Spinal cord (tissue), 10 donors: ENCODE results near the gene FBXL19. TPM values are rescaled to one million over a fixed set of nuclear protein-coding genes. Genes with fewer than 3 reads are reported as not detected.
A peak's percentile ranks its signal among the peaks of the same experiment; 100 is the strongest.

Experiments
- DNase-seq, 6 donors: peaks; one replicate each; pipeline versions ENCODE4 v3.0.0 to v3.0.0-alpha.2; 2013 to 2015; ENCODE audit warnings: low spot score in 6 of 6, low read depth in 4 of 6
- H3K27ac ChIP-seq: one replicate; pipeline ENCODE4 v1.5.1; 2013; ENCODE audit warnings: low read depth, low read length, control low read depth
- H3K27me3 ChIP-seq: one replicate; pipeline ENCODE4 v1.6.1; 2013; ENCODE audit warnings: low read length; ENCODE audit not compliant: control insufficient read depth, insufficient read depth
- H3K36me3 ChIP-seq: one replicate; pipeline ENCODE4 v1.6.1; 2013; ENCODE audit warnings: low read length; ENCODE audit not compliant: control insufficient read depth, insufficient read depth
- H3K4me1 ChIP-seq: one replicate; pipeline ENCODE4 v1.6.1; 2013; ENCODE audit warnings: low read length; ENCODE audit not compliant: control insufficient read depth, insufficient read depth
- H3K4me3 ChIP-seq: one replicate; pipeline ENCODE4 v1.5.1; 2013; ENCODE audit warnings: low read depth, low read length, control low read depth
- H3K9me3 ChIP-seq: one replicate; pipeline ENCODE4 v1.6.1; 2013; ENCODE audit warnings: low read length; ENCODE audit not compliant: control insufficient read depth, insufficient read depth
- WGBS: methylation state at CpG from one replicate; pipeline ENCODE4 v1.1.5; 2013; ENCODE audit warnings: missing lambda C conversion rate; ENCODE audit not compliant: insufficient coverage; 5-methylcytosine and 5-hydroxymethylcytosine counted together
- polyA plus RNA-seq, 2 donors: library from polyadenylated mRNA; unstranded; fragments of 120-200 nt; gene quantifications; one replicate each; pipeline ENCODE4 v1.2.1, GENCODE V29; 2013; ENCODE audit not compliant: insufficient read length in 2 of 2
- small RNA-seq: library from RNA; depleted of rRNA; stranded (forward); fragments of <200 nt; gene quantifications from one replicate; pipeline ENCODE3, GENCODE V24; 2014; ENCODE audit warnings: low replicate concordance
- total RNA-seq, 2 donors: library from RNA; depleted of rRNA in 1 of 2; stranded (reverse); fragments of 120-200 nt in 1 of 2; fragments of >200 nt in 1 of 2; gene quantifications; one replicate each; pipeline versions ENCODE4 v1.2.3 to v1.2.4, GENCODE V29; 2013 to 2014
- donor health status: healthy.

Gene FBXL19
- total and polyA plus RNA-seq, 4 donors: 15.8 to 90.1 (median 55.2) TPM

- WGBS: 87% methylated on average over 19 of the region's 29 CpGs
- DNase-seq: no peak
- Histone ChIP-seq H3K36me3 (peaks cover 81% of the 10 kb centered on the region), H3K27ac (no peak overlapping the region), H3K4me3 (no peak overlapping the region), H3K9me3 (no peaks in the 10 kb centered on the region), H3K4me1 (peaks cover 13% of the 10 kb centered on the region), H3K27me3 (no peaks in the 10 kb centered on the region)
These were observed 69.8 kb downstream of the FBXL19 start for GRCh38 chr16:30992931-30993816.

- DNase-seq: no peak
- peaks cover 13% of the 10 kb centered on the region for H3K4me1 ChIP-seq
- WGBS: 89% methylated on average over 8 of the region's 11 CpGs
- H3K9me3 ChIP-seq: no peaks in the 10 kb centered on the region
- no peaks in the 10 kb centered on the region for H3K27me3 ChIP-seq
- no peak overlapping the region for H3K4me3 ChIP-seq
- no peak overlapping the region for H3K27ac ChIP-seq
- peaks cover 69% of the 10 kb centered on the region for H3K36me3 ChIP-seq
These were observed 72.6 kb downstream of the FBXL19 start for GRCh38 chr16:30995927-30996323.

- Histone ChIP-seq H3K27ac (no peak overlapping the region), H3K4me1 (peaks cover 13% of the 10 kb centered on the region), H3K9me3 (no peaks in the 10 kb centered on the region), H3K36me3 (peaks cover 68% of the 10 kb centered on the region), H3K27me3 (no peaks in the 10 kb centered on the region), H3K4me3 (peak overlapping the region; percentile 26)
- no peak for DNase-seq
- WGBS: 42% methylated on average over 15 of the region's 23 CpGs
These were observed 73.1 kb downstream of the FBXL19 start for GRCh38 chr16:30996324-30996984.

- Histone ChIP-seq H3K36me3 (peaks cover 69% of the 10 kb centered on the region), H3K27ac (no peak overlapping the region), H3K4me1 (peaks cover 13% of the 10 kb centered on the region), H3K9me3 (no peaks in the 10 kb centered on the region), H3K27me3 (no peaks in the 10 kb centered on the region), H3K4me3 (peak overlapping the region; percentile 31)
- WGBS: 6% methylated on average over 57 of the region's 60 CpGs
- peak in 2 of 6 donors; percentile 28 to 64 for DNase-seq
These were observed 73.8 kb downstream of the FBXL19 start for GRCh38 chr16:30996985-30997724.

- Histone ChIP-seq H3K27ac (no peak overlapping the region), H3K4me1 (peaks cover 16% of the 10 kb centered on the region), H3K27me3 (no peaks in the 10 kb centered on the region), H3K9me3 (no peaks in the 10 kb centered on the region), H3K36me3 (peaks cover 65% of the 10 kb centered on the region), H3K4me3 (peak overlapping the region; percentile 31)
- DNase-seq: no peak
- WGBS: 67% methylated on average over 21 of the region's 21 CpGs
These were observed 74.6 kb downstream of the FBXL19 start for GRCh38 chr16:30997725-30998711.

Small RNAs within 50 kb of the gene (small RNA-seq; reads per million reads assigned to genes)
- not detected for gene AC135048.1
- not detected for gene MIR4519
- gene MIR762: not detected

Other genes starting within 250 kb of the FBXL19 start
- gene SRCAP, start 224.4 kb upstream of the FBXL19 start, total RNA-seq: 10 to 100 TPM; 15.2 to 19.6 TPM
- 10 to 100 TPM; 47.2 to 48.6 TPM for gene SRCAP, start 224.4 kb upstream of the FBXL19 start, polyA plus RNA-seq
- 10 to 100 TPM; 16.2 to 24.4 TPM for gene PHKG2, start 175.1 kb upstream of the FBXL19 start, total RNA-seq
- gene PHKG2, start 175.1 kb upstream of the FBXL19 start, polyA plus RNA-seq: 10 to 100 TPM; 41.2 to 53.9 TPM
- gene CFAP119, start 161.5 kb upstream of the FBXL19 start, total RNA-seq: 10 to 100 TPM in 1 of 2 donors, 1 to 10 TPM in 1; 3.3 to 11.2 TPM
- 10 to 100 TPM; 16.0 to 19.1 TPM for gene CFAP119, start 161.5 kb upstream of the FBXL19 start, polyA plus RNA-seq
- gene RNF40, start 161.2 kb upstream of the FBXL19 start, total RNA-seq: 100 to 1,000 TPM in 1 of 2 donors, 10 to 100 TPM in 1; 70.7 to 101 TPM
- gene RNF40, start 161.2 kb upstream of the FBXL19 start, polyA plus RNA-seq: 100 to 1,000 TPM; 128 to 132 TPM
- gene ZNF629, start 136.4 kb upstream of the FBXL19 start, total RNA-seq: 10 to 100 TPM in 1 of 2 donors, 1 to 10 TPM in 1; 7.8 to 24.2 TPM
- gene ZNF629, start 136.4 kb upstream of the FBXL19 start, polyA plus RNA-seq: 10 to 100 TPM; 26.5 to 27.4 TPM
- 10 to 100 TPM; 27.0 to 71.7 TPM for gene BCL7C, start 29.5 kb upstream of the FBXL19 start, total RNA-seq
- gene BCL7C, start 29.5 kb upstream of the FBXL19 start, polyA plus RNA-seq: 10 to 100 TPM; 39.7 to 48.2 TPM
- 1 to 10 TPM in 1 of 2 donors, under 1 TPM in 1; 0.79 to 2.1 TPM for gene CTF1, start 27.0 kb upstream of the FBXL19 start, total RNA-seq
- gene CTF1, start 27.0 kb upstream of the FBXL19 start, polyA plus RNA-seq: 1 to 10 TPM; 4.0 to 6.1 TPM
- gene ORAI3, start 25.5 kb downstream of the FBXL19 start, total RNA-seq: 10 to 100 TPM; 10.4 to 28.0 TPM
- gene ORAI3, start 25.5 kb downstream of the FBXL19 start, polyA plus RNA-seq: 10 to 100 TPM; 13.9 to 15.5 TPM
- gene SETD1A, start 34.2 kb downstream of the FBXL19 start, total RNA-seq: 1 to 10 TPM; 2.3 to 5.0 TPM
- 10 to 100 TPM; 16.7 to 17.4 TPM for gene SETD1A, start 34.2 kb downstream of the FBXL19 start, polyA plus RNA-seq
- gene HSD3B7, start 61.6 kb downstream of the FBXL19 start, total RNA-seq: 10 to 100 TPM in 1 of 2 donors, 1 to 10 TPM in 1; 9.2 to 14.7 TPM
- gene HSD3B7, start 61.6 kb downstream of the FBXL19 start, polyA plus RNA-seq: 1 to 10 TPM; 5.7 to 7.6 TPM
- gene STX1B, start 87.1 kb downstream of the FBXL19 start, total RNA-seq: 10 to 100 TPM; 16.0 to 46.5 TPM
- 100 to 1,000 TPM; 116 to 130 TPM for gene STX1B, start 87.1 kb downstream of the FBXL19 start, polyA plus RNA-seq
- 10 to 100 TPM; 28.6 to 45.2 TPM for gene STX4, start 110.0 kb downstream of the FBXL19 start, total RNA-seq
- 10 to 100 TPM; 84.9 to 91.6 TPM for gene STX4, start 110.0 kb downstream of the FBXL19 start, polyA plus RNA-seq
- 1 to 10 TPM; 4.9 to 5.8 TPM for gene ZNF668, start 150.7 kb downstream of the FBXL19 start, total RNA-seq
- gene ZNF668, start 150.7 kb downstream of the FBXL19 start, polyA plus RNA-seq: 10 to 100 TPM; 12.6 TPM
- 10 to 100 TPM in 1 of 2 donors, 1 to 10 TPM in 1; 5.9 to 14.4 TPM for gene ZNF646, start 150.8 kb downstream of the FBXL19 start, total RNA-seq
- 10 to 100 TPM; 11.2 to 11.9 TPM for gene ZNF646, start 150.8 kb downstream of the FBXL19 start, polyA plus RNA-seq
- 1 to 10 TPM; 2.0 to 9.8 TPM for gene PRSS53, start 165.4 kb downstream of the FBXL19 start, total RNA-seq
- 1 to 10 TPM; 2.5 to 7.1 TPM for gene PRSS53, start 165.4 kb downstream of the FBXL19 start, polyA plus RNA-seq
- gene VKORC1, start 171.2 kb downstream of the FBXL19 start, total RNA-seq: 100 to 1,000 TPM in 1 of 2 donors, 10 to 100 TPM in 1; 60.0 to 111 TPM
- 100 to 1,000 TPM in 1 of 2 donors, 10 to 100 TPM in 1; 66.5 to 107 TPM for gene VKORC1, start 171.2 kb downstream of the FBXL19 start, polyA plus RNA-seq
- gene BCKDK, start 184.8 kb downstream of the FBXL19 start, total RNA-seq: 10 to 100 TPM; 13.5 to 25.0 TPM
- gene BCKDK, start 184.8 kb downstream of the FBXL19 start, polyA plus RNA-seq: 10 to 100 TPM; 49.7 TPM
- gene KAT8, start 194.1 kb downstream of the FBXL19 start, total RNA-seq: 10 to 100 TPM; 38.1 to 81.9 TPM
- 10 to 100 TPM; 54.7 to 69.7 TPM for gene KAT8, start 194.1 kb downstream of the FBXL19 start, polyA plus RNA-seq
- under 1 TPM; 0.10 to 0.94 TPM for gene PRSS8, start 212.2 kb downstream of the FBXL19 start, total RNA-seq
- gene PRSS8, start 212.2 kb downstream of the FBXL19 start, polyA plus RNA-seq: 1 to 10 TPM in 1 of 2 donors, under 1 TPM in 1; 0.46 to 1.5 TPM
- 1 to 10 TPM; 1.4 to 2.8 TPM for gene PRSS36, start 226.5 kb downstream of the FBXL19 start, total RNA-seq
- 10 to 100 TPM; 10.5 TPM for gene PRSS36, start 226.5 kb downstream of the FBXL19 start, polyA plus RNA-seq